Posterior cingulate gyrus (tissue), 11 donors: Measurements from ENCODE around the gene TFCP2.
"Not testable (repeated sequence)": the region's sequence is repeated elsewhere in the genome, so short reads cannot be mapped to it uniquely, and the experiment has no call there.

ENCODE experiments used
- DNase-seq, 10 donors: peaks; one replicate each; pipeline versions ENCODE4 v3.0.0 to v3.0.0-alpha.2; 2020 to 2021; ENCODE audit warnings: mixed read lengths in 3 of 10
- intact Hi-C: fragments of 100-400 bp; cut with DNase I; formaldehyde crosslinking; loops from one replicate; pipeline ENCODE4 v1.15.1; 2023

TFCP2 gene

DNA sequence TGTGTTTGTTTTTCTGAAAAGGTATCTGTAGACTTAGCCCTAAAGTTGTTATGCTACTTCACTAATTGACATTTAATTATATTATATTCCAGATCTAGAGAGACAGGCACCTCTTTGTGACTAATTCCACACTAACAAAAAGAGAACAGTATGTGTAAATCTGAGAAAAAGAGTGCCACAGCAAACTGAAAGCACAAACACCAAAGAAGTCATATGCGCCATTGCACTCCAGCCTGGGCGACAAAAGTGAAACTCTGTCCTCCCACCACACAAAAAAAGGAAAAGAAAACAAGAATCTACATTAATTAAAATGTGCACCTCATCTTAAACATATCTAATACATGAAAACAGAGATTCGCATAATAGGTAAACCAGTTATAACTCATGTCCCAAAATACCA lies 85.1 kb downstream of the TFCP2 start:
- intact Hi-C loops: loop anchor here (10.0 kb wide), 1 partner anchor 147 kb away; the partner anchor contains the start of gene DAZAP2
- no peak for DNase-seq

GRCh38 chr12:51086933-51087332 lies 86.0 kb downstream of the TFCP2 start:
- DNase-seq: no peak
- intact Hi-C loops: loop anchor here (10.0 kb wide), 1 partner anchor 148 kb away; the partner anchor contains the start of gene DAZAP2

DNA sequence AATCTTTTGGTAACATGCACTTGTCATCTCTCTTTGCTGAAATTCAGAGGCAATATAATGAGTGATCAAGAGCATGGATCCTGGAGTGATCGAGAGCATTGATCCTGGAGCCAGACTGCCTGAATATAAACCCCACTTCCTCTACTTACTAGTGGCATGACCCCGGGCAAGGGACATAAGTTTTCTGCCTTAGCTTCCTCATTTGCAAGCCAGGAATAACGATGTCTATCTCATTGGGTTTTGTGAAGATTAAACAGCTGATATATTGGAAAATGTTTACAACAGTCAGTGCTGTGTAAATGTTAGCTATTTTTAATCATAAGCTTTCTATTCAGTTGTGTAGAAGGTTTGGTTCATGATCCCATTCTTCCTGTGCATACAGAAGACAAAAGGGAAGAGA lies 87.2 kb downstream of the TFCP2 start:
- intact Hi-C loops: loop anchor here (10.0 kb wide), 1 partner anchor 149 kb away; the partner anchor contains the start of gene DAZAP2
- no peak for DNase-seq

GRCh38 chr12:51083126-51083833 lies 89.7 kb downstream of the TFCP2 start, which contains the start of gene CSRNP2:
CSRNP2 (minus strand) TSS chr12:51083596; CDS start chr12:51076561, 7,035 bp downstream.
- peak; percentile 95 to 100 (median 98) for DNase-seq

DNA sequence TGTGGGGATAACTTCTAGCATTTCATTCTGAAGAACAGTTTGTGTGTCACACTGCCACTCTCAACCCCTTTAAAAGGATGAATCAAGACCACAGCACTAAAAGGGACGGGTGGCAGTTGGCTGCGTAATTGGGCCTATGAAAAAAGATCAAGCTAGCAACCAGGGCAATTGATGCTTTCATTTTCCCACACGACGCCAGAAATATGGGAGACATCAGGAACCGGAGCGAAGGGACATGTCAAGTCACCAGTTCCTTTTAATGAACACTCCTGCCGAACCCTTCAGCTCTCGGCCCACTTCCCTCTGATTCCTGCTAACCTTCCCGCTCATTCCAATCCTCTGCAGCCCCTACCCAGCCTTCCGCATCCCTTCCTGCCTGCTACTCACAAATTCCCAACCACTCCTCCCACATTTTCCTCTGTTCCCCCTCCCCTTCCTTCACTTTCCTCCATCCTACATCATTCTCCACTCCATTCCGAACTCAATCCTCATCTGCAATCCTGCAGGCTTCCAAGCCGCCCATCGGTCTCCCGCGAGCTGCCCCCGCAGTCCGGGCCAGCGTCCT lies 90.3 kb downstream of the TFCP2 start:
- intact Hi-C loops: loop anchor here (2.0 to 10.0 kb wide), 3 partner anchors 34 to 152 kb away; partner anchors contain the start of genes DAZAP2, LETMD1 and TFCP2
- peak in 1 of 10 donors; percentile 27 for DNase-seq

More at GRCh38 chr12:51083126-51083833, 89.7 kb downstream of the TFCP2 start, which contains the start of gene CSRNP2:
- intact Hi-C loops: loop anchor here (2.0 to 10.0 kb wide), 3 partner anchors 34 to 152 kb away; partner anchors contain the start of genes DAZAP2, LETMD1 and TFCP2

DNA sequence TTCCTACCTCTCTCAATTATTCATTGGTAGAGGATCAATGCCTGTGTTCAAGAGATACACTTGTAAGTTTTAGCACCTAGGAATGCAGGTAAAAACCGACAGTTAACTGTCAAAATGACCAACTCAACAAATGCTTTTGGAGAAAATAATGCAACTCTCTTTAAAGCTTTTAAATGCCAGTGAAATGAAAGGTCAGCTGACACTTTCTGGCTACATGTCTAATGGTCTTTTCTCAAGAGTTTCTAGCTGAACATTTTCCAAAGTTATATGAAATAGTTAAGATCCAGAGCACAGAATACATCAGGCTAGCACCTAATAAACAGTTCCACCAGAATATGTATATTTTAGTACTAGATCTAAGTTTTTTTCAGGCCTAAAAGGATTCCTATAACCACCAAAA lies 91.5 kb downstream of the TFCP2 start:
- no peak for DNase-seq
- intact Hi-C loops: loop anchor here (5.0 to 10.0 kb wide), 2 partner anchors 91 to 153 kb away; partner anchors contain the start of genes DAZAP2 and TFCP2

GRCh38 chr12:51080136-51080535 lies 92.8 kb downstream of the TFCP2 start:
- intact Hi-C loops: loop anchor here (5.0 to 10.0 kb wide), 2 partner anchors 92 to 155 kb away; partner anchors contain the start of genes DAZAP2 and TFCP2
- no peak for DNase-seq

- DNase-seq, intact Hi-C loops: not testable (repeated sequence)
Observed at GRCh38 chr12:51078866-51079265, 94.1 kb downstream of the TFCP2 start.

DNA sequence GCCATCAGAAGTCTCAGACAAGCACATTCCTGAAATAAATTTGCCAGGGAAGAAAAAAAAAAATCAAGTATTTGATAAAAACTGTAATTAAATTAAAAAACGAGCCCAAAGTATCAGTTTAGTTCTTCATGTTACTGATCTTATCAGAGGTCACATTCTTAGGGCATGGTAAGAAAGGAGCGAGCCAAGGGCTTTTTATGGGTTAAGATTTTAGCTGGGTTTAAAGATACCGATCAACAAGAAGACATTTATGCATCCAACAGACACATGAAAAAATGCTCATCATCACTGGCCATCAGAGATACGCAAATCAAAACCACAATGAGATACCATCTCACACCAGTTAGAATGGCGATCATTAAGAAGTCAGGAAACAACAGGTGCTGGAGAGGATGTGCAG lies 94.6 kb downstream of the TFCP2 start:
- DNase-seq, intact Hi-C loops: not testable (repeated sequence)

DNA sequence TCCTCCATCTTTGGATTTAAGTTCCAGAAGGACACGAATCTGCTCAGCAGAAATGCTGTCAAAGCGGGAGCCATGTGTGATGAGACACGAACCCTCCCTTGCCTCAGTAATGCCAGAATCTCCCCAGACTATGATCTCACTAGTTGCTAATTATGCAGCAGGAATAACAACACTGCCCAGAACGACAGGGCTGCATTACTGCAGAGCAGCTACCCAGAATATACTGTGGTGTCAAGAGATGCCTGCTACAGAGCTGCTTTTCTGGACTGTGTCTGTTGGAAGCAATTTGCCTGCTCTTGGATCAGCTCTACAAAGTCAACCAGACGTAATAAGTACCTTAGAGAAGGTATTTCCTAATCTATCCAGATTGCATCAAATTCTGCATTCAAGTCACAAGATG lies 95.0 kb downstream of the TFCP2 start:
- intact Hi-C loops: no loop called here
- DNase-seq: peak in 8 of 10 donors; percentile 21 to 91 (median 40)

- peak in 1 of 10 donors; percentile 83 for DNase-seq
Observed at GRCh38 chr12:51076236-51076930, 96.6 kb downstream of the TFCP2 start.

DNA sequence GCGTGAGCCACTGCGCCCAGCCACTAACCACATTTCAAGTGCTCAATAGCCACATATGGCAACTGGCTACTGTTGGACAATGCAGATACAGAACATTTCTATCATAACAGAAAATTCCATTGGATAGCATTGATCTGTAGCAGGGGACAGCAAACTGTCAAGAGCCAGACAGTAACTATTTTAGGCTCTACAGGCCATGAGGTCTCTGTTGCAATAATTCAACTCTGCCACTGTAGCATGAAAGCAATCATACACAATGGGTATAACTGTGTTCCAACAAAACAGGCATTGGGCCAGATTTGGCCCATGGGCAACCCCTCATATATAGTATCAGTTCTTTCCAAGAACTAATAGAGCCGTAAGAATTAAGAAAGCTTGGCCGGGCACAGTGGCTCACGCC lies 97.5 kb downstream of the TFCP2 start:
- intact Hi-C loops: no loop called here
- peak in 1 of 10 donors; percentile 24 for DNase-seq

More at GRCh38 chr12:51076236-51076930, 96.6 kb downstream of the TFCP2 start:
- intact Hi-C loops: no loop called here

DNA sequence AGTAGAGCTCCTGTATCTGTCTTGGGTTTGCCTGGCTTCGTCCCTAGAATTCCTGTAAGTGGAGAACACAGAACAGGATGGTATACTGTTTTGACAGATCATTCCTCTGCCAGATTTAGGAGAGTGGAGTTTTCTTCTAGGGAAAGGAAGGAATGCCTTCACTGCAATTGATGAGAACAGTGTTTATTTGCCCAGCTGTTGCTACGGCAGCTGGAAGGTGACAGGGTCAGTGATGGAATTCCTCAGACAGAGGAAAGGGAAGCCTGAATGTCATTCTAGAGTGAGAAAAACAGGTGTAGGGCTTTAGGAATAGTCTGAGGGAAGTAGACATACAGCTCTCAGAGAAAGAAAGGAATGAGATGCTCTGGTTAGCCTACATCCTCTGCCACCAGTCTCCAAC lies 101.3 kb downstream of the TFCP2 start:
- intact Hi-C loops: no loop called here
- no peak for DNase-seq

DNA sequence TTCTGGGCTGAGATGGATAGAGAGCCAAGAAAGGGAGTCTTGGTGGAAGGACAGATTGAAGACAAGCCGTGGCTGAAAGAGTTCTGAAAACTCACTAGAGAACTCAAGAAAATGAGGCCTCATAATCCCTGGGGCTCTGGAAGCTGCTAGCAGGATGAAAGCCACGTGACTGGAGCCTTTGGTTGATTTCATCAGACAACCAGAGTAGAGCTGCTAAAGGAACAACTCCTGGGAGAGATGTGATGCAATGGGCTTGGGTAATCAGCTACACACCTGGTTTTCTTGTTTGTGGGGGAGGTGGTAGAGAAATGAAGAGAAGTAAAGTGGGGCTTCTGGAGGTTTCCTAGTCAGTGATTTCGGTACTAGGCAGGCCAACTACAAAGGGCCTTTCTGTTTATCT lies 102.9 kb downstream of the TFCP2 start:
- intact Hi-C loops: no loop called here
- no peak for DNase-seq

DNA sequence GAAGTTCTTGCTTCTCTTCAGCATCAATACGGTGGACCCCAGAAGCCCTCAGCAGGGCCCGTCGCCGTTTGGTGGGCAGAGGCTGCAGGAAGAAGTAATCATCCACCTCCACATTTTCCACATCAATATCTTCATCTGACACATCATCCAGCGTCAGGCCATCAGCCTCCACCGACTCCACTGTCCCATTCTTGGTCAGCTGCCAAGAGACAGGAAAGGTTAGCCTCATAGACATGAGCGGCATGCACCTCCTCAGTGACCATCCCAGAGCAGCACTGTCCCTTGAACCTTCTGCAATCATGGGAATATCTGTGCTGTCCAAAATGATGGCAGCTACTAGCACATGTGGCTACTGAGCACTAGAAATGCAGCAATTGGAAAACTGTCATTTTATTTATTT lies 105.2 kb downstream of the TFCP2 start:
- intact Hi-C loops: no loop called here
- peak in 1 of 10 donors; percentile 55 for DNase-seq

- DNase-seq: peak in 1 of 10 donors; percentile 49
- intact Hi-C loops: no loop called here
Observed at GRCh38 chr12:51067229-51067628, 105.7 kb downstream of the TFCP2 start.

GRCh38 chr12:51065530-51065929 lies 107.4 kb downstream of the TFCP2 start:
- intact Hi-C loops: no loop called here
- peak in 1 of 10 donors; percentile 39 for DNase-seq

- intact Hi-C loops: no loop called here
- DNase-seq: no peak
Observed at GRCh38 chr12:51062631-51063397, 110.1 kb downstream of the TFCP2 start.

- intact Hi-C loops: no loop called here
- DNase-seq: no peak
Observed at GRCh38 chr12:51059086-51059485, 113.8 kb downstream of the TFCP2 start.

DNA sequence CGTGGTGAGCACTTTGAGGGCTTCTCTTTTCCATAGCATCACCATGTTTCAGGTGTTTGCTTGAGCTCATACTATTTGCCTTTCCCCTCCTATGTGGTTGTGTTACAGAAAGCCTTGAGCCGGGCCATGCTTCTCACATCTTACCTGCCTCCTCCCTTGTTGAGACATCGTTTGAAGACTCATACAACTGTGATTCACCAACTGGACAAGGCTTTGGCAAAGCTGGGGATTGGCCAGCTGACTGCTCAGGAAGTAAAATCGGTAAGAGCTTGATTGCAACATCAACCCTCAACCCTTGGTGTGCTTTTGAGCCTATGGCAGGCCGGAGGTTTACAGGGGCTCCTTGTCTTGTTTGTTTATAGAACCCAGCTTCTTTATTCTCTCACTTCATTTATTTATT lies 116.7 kb downstream of the TFCP2 start:
- intact Hi-C loops: no loop called here
- DNase-seq: no peak
